Stimulated activated CD4-positive, alpha-beta T cell treated with anti-CD3 and anti-CD28 coated beads, Interleukin-2, amount 100 ng/mL, for 48 hours (primary cell): ENCODE results near the gene RORC.

ENCODE experiments used
- DNase-seq, 2 donors: peaks; one replicate each; pipeline ENCODE4 v3.0.0-alpha.2; 2020

Gene RORC

DNA sequence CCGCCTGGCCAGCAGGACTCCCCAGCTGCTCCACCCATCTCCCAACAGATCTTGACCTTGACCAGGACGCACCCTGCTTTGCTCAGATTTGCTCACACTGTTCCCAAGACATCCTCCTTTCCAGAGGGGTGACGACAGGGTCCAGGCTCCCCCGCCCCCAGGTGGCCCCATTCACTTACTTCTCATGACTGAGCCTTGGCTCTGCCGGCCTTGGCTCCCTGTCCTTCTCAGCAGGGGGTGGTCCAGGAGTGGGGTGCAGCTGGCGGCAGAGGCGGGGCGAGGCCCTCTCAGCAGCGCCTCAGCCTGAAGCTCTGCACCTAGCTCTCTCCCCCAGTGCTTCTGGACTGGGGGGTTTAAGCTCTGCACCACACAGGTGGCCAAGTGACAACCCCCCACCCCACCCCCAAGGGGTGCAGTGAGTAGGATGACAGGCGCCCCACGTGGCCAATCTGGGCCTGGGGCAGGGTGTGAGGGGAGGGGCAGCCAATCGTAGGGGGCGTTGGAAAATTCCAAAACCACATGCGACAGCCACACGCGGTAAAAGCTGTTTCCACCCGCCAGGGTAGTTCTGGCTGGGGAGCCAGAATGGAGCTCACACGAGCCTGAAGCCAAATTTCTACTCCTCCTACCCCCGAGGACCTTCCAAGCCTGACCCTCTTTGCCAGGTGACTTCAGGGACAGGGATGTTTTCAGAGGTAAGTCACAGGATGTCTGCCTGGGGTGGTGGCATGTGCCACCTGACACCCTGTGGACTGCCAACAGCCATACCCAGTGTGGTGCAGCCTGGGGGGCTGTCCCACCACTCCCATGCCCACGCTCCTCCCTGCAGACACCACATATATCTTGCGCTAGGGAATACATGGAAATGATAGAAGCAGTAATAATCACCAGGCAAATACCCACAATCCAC, 5.6 kb downstream of the RORC start:
- DNase-seq = no peak

GRCh38 chr1:151825204-151825603, 6.4 kb downstream of the RORC start:
- DNase-seq = no peak

DNA sequence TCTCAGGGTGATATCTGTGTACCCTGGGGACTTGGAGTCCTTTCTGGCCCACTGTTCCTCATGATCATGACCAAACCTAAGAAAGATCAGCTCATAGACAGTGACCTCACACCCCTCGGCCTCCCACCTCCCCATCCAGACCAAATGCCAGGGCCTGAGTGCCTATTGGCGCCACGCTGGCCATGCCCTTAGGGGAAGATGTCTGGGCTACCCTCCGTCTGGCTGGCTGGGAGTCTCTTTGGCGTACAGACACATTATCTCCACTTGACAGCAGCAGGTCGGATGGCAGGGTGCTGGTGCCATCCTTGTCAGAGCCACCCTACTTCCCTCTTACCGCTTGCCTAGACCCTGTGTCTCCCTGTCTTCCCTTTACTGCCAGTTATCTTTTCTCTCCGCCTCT, 8.4 kb downstream of the RORC start:
- DNase-seq = no peak

- peak in 1 of 2 donors; percentile 42 for DNase-seq
Observed at GRCh38 chr1:151822404-151822803, 9.2 kb downstream of the RORC start.

DNA sequence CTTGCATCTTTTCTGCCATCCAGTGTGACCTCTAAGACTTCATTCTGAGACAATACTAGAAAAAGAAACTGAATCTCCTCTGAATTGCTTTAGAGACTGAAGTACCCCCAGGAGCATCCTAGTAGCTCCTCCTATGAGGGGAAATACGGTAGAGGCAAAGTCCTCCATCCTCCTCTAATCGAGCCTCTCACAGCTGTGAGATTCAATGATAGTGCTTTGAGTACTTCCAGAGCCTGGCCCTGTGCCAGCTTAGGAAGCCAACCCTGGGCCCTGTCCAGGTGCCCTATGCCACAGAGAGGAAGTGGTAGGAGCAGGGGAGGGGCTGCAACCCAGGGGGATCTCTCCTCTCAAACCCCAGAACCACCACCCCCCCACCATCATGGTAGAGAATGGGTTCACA, 10.7 kb downstream of the RORC start:
- no peak for DNase-seq

DNA sequence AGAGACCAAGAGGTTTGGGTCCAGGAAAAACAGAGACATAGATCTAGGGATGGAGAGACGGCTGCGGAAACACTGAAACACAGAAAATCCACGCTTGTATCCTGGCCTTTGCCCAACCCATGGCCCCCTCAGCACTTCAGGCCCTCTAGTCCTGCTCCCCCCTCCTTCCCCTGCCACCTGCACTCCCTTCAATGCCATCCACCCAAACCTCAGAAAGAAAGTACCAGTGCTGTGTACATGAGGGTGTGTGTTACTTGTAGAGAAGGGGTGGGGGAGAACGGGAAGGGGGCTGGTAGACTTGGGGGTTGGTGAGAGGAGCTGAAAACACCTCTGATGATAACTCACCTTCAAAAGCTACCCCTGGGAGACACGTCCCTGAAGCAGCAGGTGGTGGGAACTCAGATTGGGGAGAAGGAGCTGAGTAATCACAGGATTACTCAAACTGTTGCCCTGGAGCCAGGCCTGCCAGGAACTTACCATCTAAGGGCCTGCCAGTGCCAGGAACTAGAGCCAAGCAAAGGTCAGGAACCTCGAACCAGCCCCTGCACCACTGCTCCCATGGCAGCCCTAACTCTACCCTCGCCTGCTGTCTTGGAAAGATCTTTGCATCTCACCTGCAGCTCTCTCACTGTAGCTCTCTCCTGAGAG, 11.5 kb downstream of the RORC start:
- no peak for DNase-seq

DNA sequence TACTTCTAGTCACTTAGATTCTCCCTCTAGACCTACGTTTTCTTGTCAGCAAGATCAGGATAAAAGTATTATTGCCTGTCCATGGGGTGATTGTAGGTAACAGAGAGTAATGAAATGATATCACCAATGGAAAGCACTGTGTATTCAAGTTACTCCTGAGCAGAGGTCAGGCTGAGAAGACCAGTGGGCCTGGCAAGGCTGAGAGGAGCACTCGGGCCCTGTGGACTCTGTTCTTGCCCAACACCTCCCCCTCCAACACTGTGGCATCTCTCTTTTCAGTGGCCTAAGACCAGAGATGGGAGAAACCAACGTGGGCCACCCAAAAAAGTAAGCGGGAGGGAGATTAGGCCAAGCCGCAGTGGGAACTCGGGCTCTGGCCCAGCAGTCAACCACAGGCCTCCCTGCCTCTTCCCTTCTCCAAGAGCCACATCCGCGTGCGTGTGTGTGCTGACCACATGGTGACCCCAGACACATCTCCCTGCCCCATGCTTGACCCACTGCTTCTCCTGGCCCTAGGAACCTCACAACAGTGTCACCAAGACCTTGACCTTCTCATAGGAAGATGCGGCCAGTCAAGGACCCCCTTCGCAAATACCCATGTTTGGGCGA, 12.3 kb downstream of the RORC start:
- no peak for DNase-seq

- DNase-seq = no peak
Observed at GRCh38 chr1:151817353-151817730, 14.3 kb downstream of the RORC start.

DNA sequence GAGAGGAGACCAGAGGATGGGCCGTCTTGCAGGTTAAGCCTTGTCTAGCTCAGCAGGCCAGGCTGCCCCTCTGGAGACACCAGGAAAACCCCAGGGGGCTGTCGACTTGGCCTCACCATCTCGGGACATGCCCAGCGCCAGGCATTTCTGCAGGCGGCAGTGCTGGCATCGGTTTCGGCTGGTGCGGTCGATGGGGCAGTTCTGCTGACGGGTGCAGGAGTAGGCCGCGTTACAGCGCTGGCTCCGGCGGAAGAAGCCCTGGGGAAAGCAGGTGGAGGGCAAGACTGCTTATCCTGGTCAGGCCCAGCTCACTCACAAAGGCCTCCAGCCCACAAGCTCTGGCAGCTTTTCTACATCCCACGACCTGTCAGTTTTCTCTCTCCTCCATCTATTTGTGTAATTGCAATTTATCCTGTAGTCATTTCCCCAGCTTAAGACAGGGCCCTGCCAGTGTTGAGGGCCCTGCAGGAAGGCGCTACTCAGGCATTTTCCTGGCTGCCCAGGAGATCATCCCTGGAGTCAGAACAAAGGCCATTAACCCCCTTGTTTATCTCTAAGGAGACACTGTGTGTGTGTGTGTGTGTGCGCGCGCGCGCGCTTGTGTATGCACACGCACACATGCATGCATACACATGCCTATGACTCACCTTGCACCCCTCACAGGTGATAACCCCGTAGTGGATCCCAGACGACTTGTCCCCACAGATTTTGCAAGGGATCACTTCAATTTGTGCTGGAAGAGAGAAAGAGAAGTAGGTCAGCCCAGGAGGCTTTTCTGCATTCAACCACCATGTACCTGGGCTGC, 14.9 kb downstream of the RORC start:
- no peak for DNase-seq

DNA sequence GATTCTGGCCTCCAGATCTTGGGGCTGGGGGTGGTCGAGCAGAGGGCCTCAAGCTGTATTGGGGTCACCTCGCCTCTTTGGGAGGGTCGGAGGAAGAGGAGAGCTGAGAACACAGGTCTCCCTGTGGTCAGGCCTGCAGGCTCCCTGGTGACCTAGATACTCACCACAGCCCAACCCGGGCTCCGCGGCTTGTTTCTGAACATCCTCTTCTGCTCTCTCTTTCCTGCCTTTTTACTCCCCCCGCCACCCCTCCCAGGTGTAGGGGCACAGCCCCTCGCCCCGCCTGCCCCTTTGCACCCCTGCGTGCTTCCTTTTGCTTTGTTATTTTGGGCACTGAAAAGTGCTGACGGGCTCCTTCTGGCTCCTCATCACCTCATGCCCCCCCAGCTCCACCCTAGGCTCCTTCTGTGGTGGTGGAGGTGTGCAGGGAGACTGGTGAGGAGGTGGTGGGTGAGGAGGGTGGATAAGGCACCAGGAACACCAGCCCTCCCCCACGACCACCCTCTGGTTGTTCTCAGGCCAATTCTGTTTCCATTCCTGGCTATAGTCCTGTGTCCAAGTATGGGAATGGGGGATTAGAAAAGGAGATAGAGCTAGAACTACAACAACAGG, 15.8 kb downstream of the RORC start:
- no peak for DNase-seq

DNA sequence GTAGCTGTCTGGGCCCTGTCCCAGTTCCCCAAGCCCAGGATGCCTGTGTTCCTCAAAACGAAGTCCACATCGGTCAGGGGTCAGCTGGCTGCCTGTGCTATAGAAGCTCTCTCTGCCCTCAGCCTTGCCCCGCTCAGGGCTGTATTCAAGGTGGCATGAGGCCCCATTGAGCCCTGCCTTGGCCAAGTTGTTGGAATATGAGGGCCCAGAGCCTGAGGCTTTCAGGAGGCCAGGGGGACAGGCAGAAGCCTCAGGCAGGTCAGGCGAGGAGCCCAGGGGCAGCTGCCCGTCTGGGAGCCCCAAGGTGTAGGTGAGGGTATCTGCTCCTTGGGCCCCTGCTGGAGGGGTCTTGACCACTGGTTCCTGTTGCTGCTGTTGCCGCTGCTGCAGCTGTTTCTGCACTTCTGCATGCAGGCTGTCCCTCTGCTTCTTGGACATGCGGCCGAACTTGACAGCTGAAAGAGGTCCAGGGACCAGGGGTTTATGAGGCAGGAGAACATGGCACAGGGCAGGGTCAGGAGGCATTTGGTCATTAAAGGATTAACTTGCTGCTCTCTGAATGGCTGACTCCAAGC, 16.5 kb downstream of the RORC start:
- no peak for DNase-seq

- DNase-seq = no peak
Observed at GRCh38 chr1:151814426-151814825, 17.2 kb downstream of the RORC start.

DNA sequence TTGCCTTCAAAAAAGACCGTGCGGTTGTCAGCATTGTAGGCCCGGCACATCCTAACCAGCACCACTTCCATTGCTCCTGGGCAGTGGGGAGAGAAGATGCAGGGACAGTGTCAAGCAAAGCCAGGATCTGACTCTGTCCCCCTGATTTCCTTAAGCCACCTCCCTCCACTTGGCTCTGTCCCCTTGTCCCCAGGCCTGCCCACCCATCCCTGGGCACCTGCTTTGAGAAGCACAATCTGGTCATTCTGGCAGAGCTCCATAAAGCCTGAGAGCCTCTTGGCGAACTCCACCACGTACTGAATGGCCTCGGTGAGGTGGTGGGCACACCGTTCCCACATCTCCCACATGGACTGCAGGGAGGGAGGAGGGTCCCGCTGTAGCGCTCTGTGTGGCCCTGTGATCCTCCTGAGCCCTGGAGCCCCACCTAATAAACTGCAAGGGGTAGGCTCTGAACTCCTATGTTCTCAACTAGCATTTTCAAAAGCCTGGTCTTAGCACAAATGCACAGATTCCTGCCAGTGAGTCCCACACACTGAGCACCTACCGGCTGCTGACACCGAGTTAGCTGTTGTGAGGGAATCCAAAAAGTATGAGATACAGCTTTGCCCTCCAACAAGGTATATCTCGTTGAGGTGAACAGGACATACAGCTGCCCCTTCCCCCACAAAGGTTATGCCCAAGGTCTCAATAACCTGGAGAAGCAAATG, 18.2 kb downstream of the RORC start:
- DNase-seq = no peak

DNA sequence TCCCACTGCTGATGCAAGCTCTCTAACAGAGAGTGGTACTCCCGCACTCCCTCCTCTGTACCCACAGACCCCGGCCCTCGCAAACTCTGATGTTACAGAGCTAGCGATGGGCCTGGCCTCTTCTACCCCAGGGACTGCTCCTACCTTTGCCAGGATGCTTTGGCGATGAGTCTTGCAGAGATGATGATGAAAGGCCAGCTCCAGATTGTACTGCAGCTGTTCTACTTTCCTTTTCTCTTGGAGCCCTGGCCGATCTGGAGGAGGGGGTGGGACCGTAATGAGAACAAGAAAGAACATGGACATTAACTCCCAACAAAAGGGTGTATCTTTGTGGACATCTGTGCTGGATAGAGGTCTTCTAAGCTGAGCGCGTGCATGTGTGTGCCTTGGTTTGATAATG, 20.4 kb downstream of the RORC start:
- DNase-seq = no peak

- no peak for DNase-seq
Observed at GRCh38 chr1:151809985-151810556, 21.5 kb downstream of the RORC start.

DNA sequence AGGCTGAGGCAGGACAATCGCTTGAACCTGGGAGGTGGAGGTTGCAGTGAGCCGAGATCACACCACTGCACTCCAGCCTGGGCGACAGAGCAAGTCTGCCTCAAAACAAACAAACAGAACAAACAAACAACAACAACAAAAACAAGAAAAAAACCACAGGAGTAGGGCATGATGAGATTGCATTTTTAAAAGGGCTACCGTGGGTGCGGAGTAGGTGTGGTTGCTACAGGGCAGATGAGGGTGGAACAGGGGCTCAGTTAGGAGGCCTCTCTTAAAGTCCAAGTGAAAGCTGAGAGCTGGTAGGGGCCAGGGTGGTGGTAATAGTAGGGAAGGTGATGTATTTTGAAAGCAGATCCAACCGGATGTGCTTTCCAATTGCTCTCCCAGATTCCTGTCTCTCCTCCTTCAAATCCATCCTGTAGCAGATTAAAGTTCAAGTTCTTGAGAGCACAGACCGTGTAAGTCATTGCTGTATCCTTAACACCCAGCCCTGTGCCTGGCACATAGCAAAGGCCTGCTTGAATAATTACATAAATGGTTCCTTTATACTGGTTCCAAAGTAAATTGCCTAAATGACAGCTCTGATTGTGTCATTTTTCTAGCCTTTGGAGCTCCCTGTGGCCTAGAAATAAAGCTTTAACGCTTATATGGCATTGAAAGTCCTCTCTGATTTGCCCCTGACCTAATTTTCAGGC, 22.2 kb downstream of the RORC start:
- no peak for DNase-seq

DNA sequence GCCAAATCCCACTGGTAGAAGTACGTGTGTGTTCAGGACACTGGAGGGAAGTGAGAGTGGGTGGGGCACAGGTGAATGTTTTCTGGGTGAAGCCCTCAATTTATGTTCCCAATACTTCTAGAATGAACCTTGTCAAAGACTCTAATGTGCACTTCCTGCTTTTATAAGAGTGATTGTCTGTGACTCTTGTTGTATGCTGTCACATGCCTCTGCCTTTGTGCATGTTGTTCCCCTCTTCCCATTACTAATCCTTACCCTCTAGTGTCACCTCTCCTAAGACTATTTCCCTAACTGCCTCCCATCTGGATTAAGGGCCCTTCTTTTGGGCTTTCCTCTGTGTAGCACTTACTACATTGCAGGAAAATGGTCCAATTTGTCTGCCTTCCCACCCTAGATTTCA, 23.8 kb downstream of the RORC start:
- no peak for DNase-seq

DNA sequence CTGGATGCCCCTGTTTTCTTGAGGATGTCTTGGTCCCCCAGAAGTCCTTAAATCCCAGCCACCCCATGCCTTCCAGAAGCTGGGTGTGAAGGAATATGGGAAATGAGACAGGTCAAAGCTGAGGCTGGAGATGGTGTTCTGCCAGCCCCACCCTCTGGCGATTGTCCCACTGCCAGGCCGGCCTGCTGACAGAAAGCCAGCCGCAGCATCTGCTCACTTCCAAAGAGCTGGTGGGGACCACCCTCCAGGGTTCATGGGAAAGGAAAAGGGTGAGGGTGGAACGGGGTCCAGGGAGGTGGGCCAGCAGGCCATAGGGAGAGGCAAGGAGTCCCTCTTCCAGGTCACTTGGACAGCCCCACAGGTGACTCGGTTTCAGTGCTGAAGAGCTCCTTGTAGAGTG, 24.5 kb downstream of the RORC start:
- no peak for DNase-seq

- no peak for DNase-seq
Observed at GRCh38 chr1:151806170-151806569, 25.4 kb downstream of the RORC start.

GRCh38 chr1:151805066-151805820, 26.4 kb downstream of the RORC start, which contains the start of gene LINGO4:
TSS of gene LINGO4 (minus strand) at chr1:151805419. CDS start at chr1:151802704, 2,715 bp downstream.
- no peak for DNase-seq
